HG03066 (cell line): ENCODE data around the gene SPATA4.

Experiments
- ATAC-seq: cut with Tn5 transposase; IDR thresholded peaks from one replicate; pipeline ENCODE4 v1.9.1; 2021; ENCODE audit warnings: low read depth; ENCODE audit not compliant: unreplicated experiment

The SPATA4 gene

DNA sequence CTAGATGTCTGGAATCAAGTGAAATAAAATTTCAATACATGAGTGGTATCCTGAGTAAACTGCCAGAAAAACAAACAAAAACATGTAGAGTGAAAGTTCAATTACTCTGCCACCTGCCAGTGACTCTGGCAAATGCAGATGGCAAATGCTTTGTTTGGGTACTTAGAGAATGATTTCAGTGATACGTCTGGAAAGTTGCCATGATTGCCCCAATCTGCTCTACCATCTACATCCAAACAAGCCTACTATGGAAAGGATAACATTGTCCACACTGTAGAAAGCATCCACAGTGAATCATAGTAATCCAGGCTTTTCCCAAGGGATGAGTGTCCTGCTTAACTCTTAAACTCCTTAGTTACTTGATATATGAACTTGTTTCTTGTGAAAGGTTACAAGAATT lies 3.4 kb downstream of the SPATA4 start:
- ATAC-seq: no peak

DNA sequence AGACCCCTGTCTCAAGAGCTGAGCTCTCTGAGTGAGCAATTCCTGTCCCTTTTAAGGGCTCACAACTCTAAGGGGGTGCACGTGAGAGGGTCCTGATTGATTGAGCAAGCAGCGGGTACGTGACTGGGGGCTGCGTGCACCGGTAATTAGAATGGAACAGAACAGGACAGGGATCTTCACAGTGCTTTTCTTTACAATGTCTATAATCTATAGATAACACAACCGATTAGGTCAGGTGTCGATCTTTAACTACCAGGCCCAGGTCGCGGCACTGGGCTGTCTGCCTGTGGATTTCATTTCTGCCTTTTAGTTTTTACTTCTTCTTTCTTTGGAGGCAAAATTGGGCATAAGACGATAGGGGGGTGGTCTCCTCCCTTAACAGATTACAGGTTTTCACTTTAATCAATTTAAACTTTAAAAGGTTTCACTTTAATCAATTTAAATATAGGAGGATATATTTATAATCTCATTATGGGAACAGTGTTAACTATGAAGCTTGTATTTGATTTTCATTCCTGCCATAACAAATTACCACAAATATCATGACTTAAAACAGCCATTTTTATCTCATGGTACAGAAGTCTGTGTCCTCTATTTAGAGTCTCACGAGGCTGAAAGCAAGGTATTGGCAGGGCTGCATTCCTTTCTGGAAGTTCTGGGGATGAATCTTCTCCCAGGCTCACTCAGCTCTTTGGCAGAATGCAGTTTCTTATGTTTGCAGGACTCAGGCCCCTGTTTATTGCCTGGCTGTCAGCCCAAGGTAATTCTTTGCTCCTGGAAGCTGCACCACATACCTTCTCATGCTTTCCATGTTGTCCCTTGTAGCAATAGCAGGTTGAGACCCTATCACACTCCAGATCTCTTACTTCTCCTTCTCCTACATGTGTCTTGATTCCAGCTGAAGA lies 5.2 kb downstream of the SPATA4 start:
- no peak for ATAC-seq

DNA sequence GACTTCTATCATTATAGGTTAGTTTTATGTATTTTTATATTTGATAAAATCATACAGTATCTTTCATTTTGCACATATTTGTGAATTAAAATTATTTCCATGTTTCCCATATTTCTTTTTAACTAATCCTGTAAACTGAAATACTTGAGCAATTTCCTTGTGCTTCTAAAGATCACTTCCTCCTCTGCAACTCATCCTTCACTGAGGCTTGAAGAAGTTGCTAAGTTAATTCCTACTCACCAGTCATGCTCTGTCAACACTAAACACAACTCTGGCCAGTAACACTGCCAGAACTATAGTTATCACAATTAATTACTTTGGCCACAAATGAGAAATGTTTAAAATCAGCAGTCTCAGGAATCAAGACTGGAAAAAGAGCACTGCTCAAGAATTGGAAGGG lies 6.7 kb downstream of the SPATA4 start:
- ATAC-seq: no peak

DNA sequence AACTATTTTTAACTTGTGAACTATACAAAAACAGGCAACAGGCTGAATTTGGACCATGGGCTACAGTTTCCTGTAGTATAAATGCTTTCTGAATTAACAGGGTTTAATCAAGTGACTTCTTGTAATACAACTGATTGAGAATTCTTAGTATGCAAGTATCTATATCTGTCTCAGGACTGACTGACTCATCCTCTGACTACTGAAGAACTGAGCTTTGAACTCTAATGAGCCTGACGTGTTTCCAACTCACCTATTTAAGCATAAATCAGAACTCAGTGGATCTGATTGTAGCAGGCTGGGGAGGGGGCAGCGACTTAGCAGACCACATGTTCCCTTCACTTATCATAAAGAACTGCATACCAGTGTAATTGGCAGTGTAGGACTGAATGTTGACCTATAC lies 7.8 kb downstream of the SPATA4 start:
- no peak for ATAC-seq

- ATAC-seq: no peak
These were observed 8.6 kb downstream of the SPATA4 start for GRCh38 chr4:176186671-176187395.

DNA sequence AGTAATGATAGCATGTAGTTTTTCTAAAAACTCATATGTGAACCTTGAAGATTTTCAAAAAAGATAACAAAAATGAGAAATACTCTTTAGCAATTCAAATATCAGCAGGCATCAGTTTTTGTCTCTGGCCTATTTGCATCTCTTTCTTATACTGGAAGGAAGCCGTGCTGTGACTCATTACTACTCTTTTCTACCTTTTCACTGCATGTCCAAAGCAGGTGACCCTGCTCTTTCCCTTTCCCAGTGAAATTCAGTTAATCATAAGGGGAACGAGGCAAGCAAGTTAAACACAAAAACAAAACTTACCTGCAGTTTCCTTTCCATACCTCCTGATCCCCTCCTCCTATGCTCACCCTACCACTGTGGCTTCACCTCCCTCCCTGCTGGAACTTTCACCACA lies 9.3 kb downstream of the SPATA4 start:
- ATAC-seq: no peak

DNA sequence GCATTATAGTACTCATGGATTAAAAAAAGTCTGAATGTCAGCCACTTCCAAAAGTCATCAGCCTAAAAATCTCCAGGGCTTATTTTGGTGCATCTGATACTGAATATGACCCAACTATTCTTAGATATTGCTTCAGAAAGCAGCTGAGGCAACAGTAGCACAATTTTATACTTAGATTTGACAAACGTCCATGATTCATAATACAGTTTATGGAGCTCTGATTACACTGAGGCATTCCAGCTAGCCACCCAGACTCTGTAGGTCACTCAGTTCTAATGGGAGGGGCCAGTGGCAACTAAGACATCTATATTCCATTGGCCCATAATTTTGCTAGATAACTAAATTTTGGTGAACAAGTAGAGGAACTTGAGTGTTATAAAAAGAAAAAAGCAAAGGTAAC lies 10.3 kb downstream of the SPATA4 start:
- no peak for ATAC-seq

DNA sequence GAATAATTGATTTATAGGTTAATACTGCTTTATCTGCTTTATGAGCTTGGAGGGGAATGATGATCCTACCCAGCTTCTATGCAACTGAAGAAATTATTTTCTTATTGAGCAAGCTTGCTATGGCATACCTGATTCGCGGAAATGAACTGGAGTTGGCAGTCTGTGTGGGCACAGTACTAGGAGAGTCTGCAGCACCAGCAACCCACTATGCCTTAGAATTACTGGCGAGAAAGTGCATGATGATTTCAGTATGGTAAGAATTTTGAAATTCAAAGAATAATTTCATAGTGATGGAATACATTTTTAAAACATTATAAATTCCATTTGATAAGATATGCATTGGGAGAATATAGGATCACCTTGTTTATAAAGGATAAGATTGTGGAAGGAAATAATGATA lies 32.3 kb downstream of the SPATA4 start:
- no peak for ATAC-seq

- no peak for ATAC-seq
These were observed 38.7 kb downstream of the SPATA4 start for GRCh38 chr4:176156656-176157055.

DNA sequence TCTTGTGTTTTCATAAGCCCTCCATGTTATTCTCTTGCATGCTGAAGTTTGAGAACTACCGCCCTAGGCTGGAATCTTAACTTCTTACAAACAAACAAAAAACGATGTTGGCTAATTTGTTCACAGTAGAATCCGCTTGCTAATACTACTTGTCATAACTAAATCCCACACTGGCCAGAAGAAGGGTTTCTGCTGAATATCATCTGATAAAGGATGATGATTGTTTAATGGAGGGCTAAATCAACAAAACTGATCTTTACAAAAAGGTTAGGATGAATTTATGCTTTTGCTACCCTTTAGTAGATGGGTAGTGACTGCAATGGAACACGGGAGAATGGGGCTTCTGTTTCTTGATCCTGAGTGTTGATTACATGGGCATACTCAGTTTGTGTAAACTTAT lies 42.3 kb downstream of the SPATA4 start:
- ATAC-seq: no peak

DNA sequence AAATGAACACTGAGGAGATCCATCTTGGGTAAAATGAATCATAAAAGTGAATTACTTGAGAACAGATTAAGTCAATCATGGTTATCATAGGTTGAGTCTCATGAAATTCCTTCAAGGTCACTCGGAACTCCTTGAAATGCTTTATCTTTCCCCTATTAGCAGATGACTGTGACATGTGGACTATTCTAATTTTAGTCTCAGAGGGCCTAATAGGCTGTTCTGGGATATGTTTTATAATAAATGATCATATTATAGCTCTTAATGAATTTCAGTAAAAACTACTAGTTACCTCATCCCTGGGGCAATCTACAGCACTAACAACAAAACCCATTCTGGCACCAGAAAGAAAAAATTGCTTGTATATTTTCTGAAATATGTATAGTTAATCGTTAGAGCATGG lies 44.7 kb downstream of the SPATA4 start:
- no peak for ATAC-seq

- no peak for ATAC-seq
These were observed 45.1 kb downstream of the SPATA4 start for GRCh38 chr4:176150356-176150682.

DNA sequence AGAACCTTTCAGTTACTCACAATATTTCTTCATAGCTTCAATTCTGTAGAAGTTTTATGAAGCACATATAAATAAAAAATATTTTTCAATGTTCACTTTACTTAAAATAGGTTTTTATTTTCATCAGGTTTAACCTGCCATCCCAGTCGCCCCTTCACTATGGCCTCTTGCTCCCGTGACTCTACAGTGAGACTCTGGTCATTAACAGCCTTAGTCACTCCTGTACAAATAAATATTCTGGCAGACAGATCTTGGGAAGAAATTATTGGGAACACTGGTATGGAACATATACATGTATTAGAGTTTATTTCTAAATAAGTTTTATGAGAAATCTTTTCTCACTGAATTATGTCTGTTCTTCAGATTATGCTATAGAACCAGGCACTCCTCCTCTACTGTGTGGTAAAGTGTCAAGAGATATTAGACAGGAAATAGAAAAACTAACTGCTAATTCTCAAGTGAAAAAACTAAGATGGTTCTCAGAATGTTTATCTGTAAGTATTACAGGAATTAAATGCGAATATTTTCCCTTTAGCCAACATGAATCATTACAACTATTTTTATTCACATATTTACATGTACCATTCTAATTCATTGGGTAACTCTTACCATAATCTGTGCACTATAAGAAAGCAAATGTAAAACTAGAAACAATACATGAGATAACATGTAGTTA lies 45.6 kb downstream of the SPATA4 start:
- ATAC-seq: no peak

DNA sequence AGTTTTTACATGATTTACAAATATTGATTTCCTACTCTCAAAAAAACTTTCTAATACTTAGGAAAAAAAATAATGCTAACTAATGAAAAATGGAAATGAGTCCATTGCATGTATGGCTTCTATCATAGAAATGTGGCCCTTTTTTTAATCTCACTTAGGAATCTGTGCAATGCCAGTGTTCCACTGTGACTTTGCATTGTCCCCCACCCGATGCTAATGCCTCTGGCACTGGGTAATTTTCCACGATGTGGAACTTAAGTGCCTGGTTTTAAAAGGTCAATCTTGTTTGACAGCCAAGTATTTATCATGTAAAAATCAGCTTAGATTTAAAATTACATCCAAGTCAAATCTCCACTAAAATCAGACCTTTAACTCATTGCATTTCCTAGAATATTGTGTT lies 53.1 kb downstream of the SPATA4 start:
- no peak for ATAC-seq

DNA sequence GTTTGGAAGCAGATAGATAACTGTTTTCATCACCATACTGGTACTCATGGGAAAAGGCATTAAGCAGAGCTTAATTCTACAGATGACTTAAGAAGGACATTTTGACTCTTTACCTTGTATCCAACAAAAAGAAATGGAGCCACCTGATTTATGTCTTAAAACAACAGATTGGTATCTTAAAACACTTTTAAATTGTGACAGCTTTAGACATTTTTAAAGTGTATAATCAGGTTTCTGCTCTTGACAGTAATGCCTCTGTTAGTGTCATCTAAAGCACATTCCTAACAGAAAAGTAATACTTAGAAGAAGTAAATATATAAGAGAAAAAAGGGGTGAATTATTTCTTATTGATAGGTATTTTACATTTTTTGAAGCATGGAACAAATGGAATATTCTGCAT lies 55.9 kb downstream of the SPATA4 start:
- ATAC-seq: no peak

DNA sequence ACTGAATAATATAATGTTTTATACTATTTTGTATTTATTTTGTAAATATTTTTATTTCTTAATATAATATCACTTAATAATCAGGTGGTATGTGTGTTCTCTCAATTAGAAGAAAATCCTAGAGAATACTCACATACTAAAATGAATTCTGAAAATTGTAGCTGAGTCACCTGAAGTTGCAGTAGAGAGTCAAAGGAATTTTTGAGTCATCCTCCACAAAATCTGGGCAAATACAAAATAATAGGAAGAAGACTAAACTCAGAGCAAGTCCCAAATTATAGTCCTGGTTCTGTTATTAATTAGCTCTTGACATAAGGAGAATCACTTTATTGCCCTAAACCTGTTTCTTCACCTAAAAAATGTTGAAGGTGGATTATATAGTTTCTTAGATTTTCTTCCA lies 57.8 kb downstream of the SPATA4 start:
- ATAC-seq: no peak

DNA sequence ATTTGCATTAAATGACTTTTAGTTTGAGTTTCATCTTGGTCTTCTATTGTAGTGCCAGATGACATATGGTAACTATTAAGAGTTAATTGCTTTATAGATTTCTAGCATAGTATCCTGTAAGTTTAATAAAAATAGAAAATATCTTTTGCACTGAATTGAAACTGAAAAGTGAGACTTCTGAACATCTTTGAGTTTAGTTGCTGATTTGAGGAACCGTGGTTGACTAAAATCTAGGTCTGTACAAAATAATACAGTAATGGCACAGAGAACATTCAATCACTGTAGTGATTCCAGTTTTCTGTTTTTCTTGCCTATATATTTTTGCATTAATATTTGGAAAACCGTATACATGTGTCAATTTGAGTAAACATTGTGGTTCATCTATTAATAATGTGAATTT lies 60.7 kb downstream of the SPATA4 start:
- ATAC-seq: peak; percentile 50
